ENCODE data around the gene CSH2.
"Not testable (repeated sequence)": the region's sequence is repeated elsewhere in the genome, so short reads cannot be mapped to it uniquely, and the experiment has no call there.

Gene CSH2

GRCh38 chr17:63850401-63850800, 23.1 kb downstream of the CSH2 start:
- no peak for DNase-seq

GRCh38 chr17:63848834-63849689, 24.4 kb downstream of the CSH2 start:
- DNase-seq: no peak

GRCh38 chr17:63847525-63848249, 25.8 kb downstream of the CSH2 start:
- no peak for DNase-seq

GRCh38 chr17:63845509-63845908, 28.0 kb downstream of the CSH2 start:
- no peak for DNase-seq

- DNase-seq: no peak
These were observed 29.4 kb downstream of the CSH2 start for GRCh38 chr17:63843910-63844677.

- not testable (repeated sequence) for DNase-seq
These were observed 30.0 kb downstream of the CSH2 start for GRCh38 chr17:63843387-63843888.

GRCh38 chr17:63842540-63843386, 30.7 kb downstream of the CSH2 start, which contains the start of gene SMARCD2:
TSS of gene SMARCD2 (minus strand) at chr17:63842685. CDS start at chr17:63842674, 11 bp downstream.
- DNase-seq: peak; percentile 98

- no peak for DNase-seq
These were observed 31.3 kb downstream of the CSH2 start for GRCh38 chr17:63842173-63842539.

GRCh38 chr17:63841350-63842172, 31.9 kb downstream of the CSH2 start:
- DNase-seq: no peak

- DNase-seq: no peak
These were observed 32.7 kb downstream of the CSH2 start for GRCh38 chr17:63840591-63841349.

- DNase-seq: peak; percentile 34
These were observed 34.8 kb downstream of the CSH2 start for GRCh38 chr17:63838631-63839171.

GRCh38 chr17:63837962-63838600, 35.4 kb downstream of the CSH2 start:
- no peak for DNase-seq

- no peak for DNase-seq
These were observed 36.0 kb downstream of the CSH2 start for GRCh38 chr17:63837480-63837879.

- no peak for DNase-seq
These were observed 36.7 kb downstream of the CSH2 start for GRCh38 chr17:63836811-63837210.

GRCh38 chr17:63835167-63835720, 38.2 kb downstream of the CSH2 start:
- no peak for DNase-seq

- peak; percentile 12 for DNase-seq
These were observed 38.9 kb downstream of the CSH2 start for GRCh38 chr17:63834431-63835166.

GRCh38 chr17:63833741-63834373, 39.6 kb downstream of the CSH2 start:
- DNase-seq: no peak

Data from DMS153 (cell line).